CD4-positive, alpha-beta T cell treated with Interleukin-15 for 4 hours (primary cell): ENCODE data around the gene CNIH1.
"Not testable (repeated sequence)": the region's sequence is repeated elsewhere in the genome, so short reads cannot be mapped to it uniquely, and the experiment has no call there.

Experiments used
- DNase-seq: peaks from one replicate; pipeline ENCODE4 v3.0.0-alpha.2; 2020; ENCODE audit warnings: low spot score

Gene CNIH1

GRCh38 chr14:54467280-54467679 lies 26.1 kb upstream of the CNIH1 start:
- DNase-seq, result no peak

GRCh38 chr14:54465654-54466053 lies 24.5 kb upstream of the CNIH1 start:
- no peak for DNase-seq

GRCh38 chr14:54462048-54462447 lies 20.9 kb upstream of the CNIH1 start:
- no peak for DNase-seq

GRCh38 chr14:54459106-54459505 lies 17.9 kb upstream of the CNIH1 start:
- DNase-seq, result no peak

GRCh38 chr14:54458536-54458935 lies 17.4 kb upstream of the CNIH1 start:
- DNase-seq, result not testable (repeated sequence)

GRCh38 chr14:54457609-54457996 lies 16.4 kb upstream of the CNIH1 start:
- DNase-seq, result no peak

- not testable (repeated sequence) for DNase-seq
Measured at GRCh38 chr14:54456820-54457608, 15.8 kb upstream of the CNIH1 start.

- DNase-seq, result no peak
Measured at GRCh38 chr14:54455363-54455762, 14.2 kb upstream of the CNIH1 start.

GRCh38 chr14:54453990-54454389 lies 12.8 kb upstream of the CNIH1 start:
- not testable (repeated sequence) for DNase-seq

GRCh38 chr14:54453252-54453651 lies 12.1 kb upstream of the CNIH1 start:
- DNase-seq, result no peak

GRCh38 chr14:54451961-54452360 lies 10.8 kb upstream of the CNIH1 start:
- no peak for DNase-seq

- DNase-seq, result no peak
Measured at GRCh38 chr14:54451121-54451601, 10.0 kb upstream of the CNIH1 start.

GRCh38 chr14:54450535-54450934 lies 9.4 kb upstream of the CNIH1 start:
- peak; percentile 1 for DNase-seq

- no peak for DNase-seq
Measured at GRCh38 chr14:54447231-54447692, 6.1 kb upstream of the CNIH1 start.

GRCh38 chr14:54446161-54446693 lies 5.1 kb upstream of the CNIH1 start:
- DNase-seq, result no peak

GRCh38 chr14:54444681-54445080 lies 3.5 kb upstream of the CNIH1 start:
- no peak for DNase-seq

- no peak for DNase-seq
Measured at GRCh38 chr14:54443981-54444380, 2.8 kb upstream of the CNIH1 start.

- not testable (repeated sequence) for DNase-seq
Measured at GRCh38 chr14:54442961-54443360, 1.8 kb upstream of the CNIH1 start.

GRCh38 chr14:54440476-54440872 lies 700 bp downstream of the CNIH1 start:
- no peak for DNase-seq

GRCh38 chr14:54440037-54440436 lies 1.1 kb downstream of the CNIH1 start:
- DNase-seq, result no peak

- no peak for DNase-seq
Measured at GRCh38 chr14:54438703-54439102, 2.5 kb downstream of the CNIH1 start.

GRCh38 chr14:54437954-54438353 lies 3.2 kb downstream of the CNIH1 start:
- DNase-seq, result not testable (repeated sequence)

GRCh38 chr14:54435500-54435981 lies 5.6 kb downstream of the CNIH1 start:
- peak; percentile 39 for DNase-seq
